Immature natural killer cell (primary cell): Measurements from ENCODE around the gene CDC42EP5. TPM values are rescaled to one million over a fixed set of nuclear protein-coding genes. Genes with fewer than 3 reads are reported as not detected.

ENCODE experiments used
- DNase-seq, 3 donors: peaks; one replicate each; pipeline ENCODE4 v3.0.0; 2022; ENCODE audit warnings: mixed read lengths in 1 of 3
- H3K27ac Mint-ChIP-seq, 6 donors: one replicate each; pipeline ENCODE4 v1.8.0; 2020; ENCODE audit warnings: mixed read lengths in 6 of 6, mild to moderate bottlenecking in 5 of 6, inconsistent platforms in 4 of 6, moderate library complexity in 3 of 6
- H3K27me3 Mint-ChIP-seq, 3 donors: one replicate each; pipeline ENCODE4 v1.8.0; 2020 to 2021; ENCODE audit warnings: low read depth in 3 of 3, mild to moderate bottlenecking in 3 of 3, mixed read lengths in 3 of 3, moderate library complexity in 3 of 3, inconsistent platforms in 1 of 3
- H3K36me3 Mint-ChIP-seq, 3 donors: one replicate each; pipeline ENCODE4 v1.8.0; 2020; ENCODE audit warnings: mixed read lengths in 3 of 3, inconsistent platforms in 2 of 3, mild to moderate bottlenecking in 2 of 3
- H3K4me1 Mint-ChIP-seq, 2 donors: one replicate each; pipeline ENCODE4 v1.8.0; 2020; ENCODE audit warnings: inconsistent platforms in 2 of 2, mild to moderate bottlenecking in 2 of 2, mixed read lengths in 2 of 2, moderate library complexity in 1 of 2
- H3K4me3 Mint-ChIP-seq, 5 donors: one replicate each; pipeline ENCODE4 v1.8.0; 2020; ENCODE audit warnings: mild to moderate bottlenecking in 5 of 5, mixed read lengths in 5 of 5, inconsistent platforms in 3 of 5, moderate library complexity in 3 of 5
- H3K9me3 Mint-ChIP-seq, 6 donors: one replicate each; pipeline ENCODE4 v1.8.0; 2020; ENCODE audit warnings: mild to moderate bottlenecking in 6 of 6, mixed read lengths in 6 of 6, inconsistent platforms in 4 of 6, moderate library complexity in 3 of 6
- polyA plus RNA-seq, 3 donors: library from polyadenylated mRNA; unstranded; fragments of 300-500 nt; fragmentation: Illumina TruSeq; gene quantifications; one replicate each; pipeline ENCODE4 v1.2.3, GENCODE V29; 2021

CDC42EP5 gene
- polyA plus RNA-seq, 3 donors from 2014 or later = not detected

DNA sequence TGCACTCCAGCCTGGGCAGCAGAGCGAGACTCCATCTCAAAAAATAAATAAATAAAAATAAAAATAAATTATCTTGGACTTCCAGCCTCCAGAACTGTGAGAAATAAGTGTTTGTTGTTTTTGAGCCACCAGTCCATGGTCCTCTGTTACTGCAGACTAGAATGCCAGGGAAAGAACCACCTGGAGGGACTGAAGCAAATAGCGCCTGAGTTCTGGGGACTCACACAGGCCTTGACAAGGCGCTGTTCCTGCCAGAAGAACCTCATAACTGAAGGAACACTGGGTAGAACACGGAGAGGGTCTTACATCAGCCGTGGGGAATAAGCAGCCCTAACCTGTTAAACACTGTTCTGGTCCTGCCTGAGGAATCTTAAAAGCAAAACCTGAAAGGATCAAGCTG lies 32.5 kb downstream of the CDC42EP5 start:
- no peaks in the 10 kb centered on the region for H3K9me3 Mint-ChIP-seq
- H3K27me3 Mint-ChIP-seq = peaks cover 0 to 2% (median 0%) of the 10 kb centered on the region in 3 donors
- H3K4me3 Mint-ChIP-seq = no peak overlapping the region
- DNase-seq = no peak
- H3K36me3 Mint-ChIP-seq = peaks cover 8 to 12% (median 8%) of the 10 kb centered on the region in 3 donors
- peaks cover 2 to 6% of the 10 kb centered on the region in 2 donors for H3K4me1 Mint-ChIP-seq
- H3K27ac Mint-ChIP-seq = no peak overlapping the region

DNA sequence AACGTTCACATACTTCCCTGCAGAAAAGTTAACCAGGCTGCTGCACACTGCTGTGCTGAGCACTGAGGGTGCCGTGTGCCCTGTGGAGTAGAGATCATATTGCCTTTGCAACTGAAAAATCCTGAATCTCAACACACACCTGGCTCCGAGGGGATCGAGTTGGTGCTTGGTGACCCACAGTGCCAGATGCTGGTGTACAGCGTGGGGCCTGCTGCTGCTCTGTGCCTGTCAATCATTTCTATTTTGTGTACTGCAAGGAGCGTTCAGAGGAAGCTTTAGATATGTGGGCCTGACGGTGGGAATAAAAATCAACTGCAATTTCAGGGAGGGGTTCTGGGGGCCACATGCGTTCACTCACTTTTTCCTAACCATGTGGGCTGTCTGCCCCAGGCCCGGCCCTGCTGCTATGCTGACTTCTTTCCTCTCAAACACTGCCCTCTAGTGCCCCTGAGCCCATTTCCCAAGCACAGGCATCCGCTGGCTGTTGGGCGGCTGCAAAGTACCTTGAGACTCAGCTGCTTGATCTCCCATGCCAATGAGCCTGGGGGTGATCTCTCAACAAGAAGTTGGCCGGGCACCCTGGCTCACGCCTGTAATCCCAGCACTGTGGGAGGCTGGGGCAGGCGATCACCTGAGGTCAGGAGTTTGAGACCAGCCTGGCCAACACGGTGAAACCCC lies 33.8 kb downstream of the CDC42EP5 start:
- DNase-seq = no peak
- Mint-ChIP-seq H3K4me1 (peaks cover 10 to 15% of the 10 kb centered on the region in 2 donors), H3K4me3 (no peak overlapping the region), H3K27ac (no peak overlapping the region), H3K36me3 (peaks cover 8 to 12% (median 8%) of the 10 kb centered on the region in 3 donors), H3K9me3 (no peaks in the 10 kb centered on the region), H3K27me3 (peaks cover 0 to 3% (median 0%) of the 10 kb centered on the region in 3 donors)

DNA sequence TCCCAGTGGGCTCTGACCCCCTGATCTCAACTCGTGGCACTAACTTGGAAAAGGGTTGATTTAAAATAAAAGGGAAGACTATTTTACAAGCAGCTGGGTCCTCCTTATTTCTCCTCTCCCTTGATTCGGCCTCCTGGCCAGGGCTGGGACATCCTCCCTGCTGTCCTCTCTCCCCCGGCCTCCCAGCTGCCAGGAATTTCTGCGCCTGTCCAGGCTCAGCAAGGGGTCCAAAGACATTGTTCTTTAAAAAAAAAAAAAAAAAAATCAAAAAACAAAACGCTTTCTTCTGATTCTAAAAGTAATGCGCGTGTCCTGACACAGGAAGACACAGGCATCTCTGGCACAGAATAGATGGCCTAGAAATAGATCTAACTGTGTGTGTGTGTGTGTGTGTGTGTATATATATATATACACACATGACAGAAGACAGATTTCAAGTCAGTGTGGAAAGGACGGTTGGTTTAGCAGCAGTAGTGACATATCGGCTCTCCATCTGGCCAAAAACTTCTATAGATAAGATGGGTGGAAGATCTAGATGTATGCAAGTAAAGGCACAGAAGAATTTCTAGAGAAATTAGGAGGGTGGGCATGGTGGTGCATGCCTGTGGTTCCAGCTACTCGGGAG lies 36.4 kb downstream of the CDC42EP5 start:
- Mint-ChIP-seq H3K27ac (peak overlapping the region in 1 of 6 donors; percentile 4), H3K4me1 (peaks cover 15 to 21% of the 10 kb centered on the region in 2 donors), H3K9me3 (no peaks in the 10 kb centered on the region), H3K36me3 (peaks cover 0 to 3% (median 3%) of the 10 kb centered on the region in 3 donors), H3K27me3 (peaks cover 0 to 3% (median 2%) of the 10 kb centered on the region in 3 donors), H3K4me3 (no peak overlapping the region)
- no peak for DNase-seq

DNA sequence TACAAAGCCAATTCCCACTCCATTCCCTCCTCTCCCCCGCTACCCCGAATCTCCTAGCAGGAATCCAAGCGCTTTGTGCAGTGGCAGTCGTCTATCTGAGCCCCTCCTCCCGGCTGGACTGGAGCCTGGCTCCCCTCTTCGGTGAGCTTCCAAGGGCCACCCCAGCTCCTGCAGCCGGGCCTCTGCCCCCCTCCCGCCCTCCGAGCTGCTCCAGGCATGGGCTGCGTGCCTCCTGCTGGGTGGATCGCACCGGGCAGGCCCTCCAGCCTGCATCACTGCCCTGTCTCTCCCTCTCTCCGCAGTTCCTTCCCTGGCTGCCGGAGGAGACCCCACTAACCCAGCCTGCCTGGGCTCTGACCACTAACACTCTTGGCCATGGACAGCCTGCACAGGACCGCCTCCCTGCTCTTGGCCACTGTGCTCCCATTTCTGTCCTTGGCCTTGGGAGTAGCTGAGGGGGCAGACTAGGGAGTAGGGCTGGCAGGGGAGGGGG lies 37.0 kb downstream of the CDC42EP5 start:
- peaks cover 0 to 3% (median 3%) of the 10 kb centered on the region in 3 donors for H3K36me3 Mint-ChIP-seq
- peaks cover 0 to 5% (median 3%) of the 10 kb centered on the region in 3 donors for H3K27me3 Mint-ChIP-seq
- H3K4me3 Mint-ChIP-seq = no peak overlapping the region
- no peak for DNase-seq
- H3K9me3 Mint-ChIP-seq = no peaks in the 10 kb centered on the region
- peaks cover 16 to 24% of the 10 kb centered on the region in 2 donors for H3K4me1 Mint-ChIP-seq
- H3K27ac Mint-ChIP-seq = no peak overlapping the region

DNA sequence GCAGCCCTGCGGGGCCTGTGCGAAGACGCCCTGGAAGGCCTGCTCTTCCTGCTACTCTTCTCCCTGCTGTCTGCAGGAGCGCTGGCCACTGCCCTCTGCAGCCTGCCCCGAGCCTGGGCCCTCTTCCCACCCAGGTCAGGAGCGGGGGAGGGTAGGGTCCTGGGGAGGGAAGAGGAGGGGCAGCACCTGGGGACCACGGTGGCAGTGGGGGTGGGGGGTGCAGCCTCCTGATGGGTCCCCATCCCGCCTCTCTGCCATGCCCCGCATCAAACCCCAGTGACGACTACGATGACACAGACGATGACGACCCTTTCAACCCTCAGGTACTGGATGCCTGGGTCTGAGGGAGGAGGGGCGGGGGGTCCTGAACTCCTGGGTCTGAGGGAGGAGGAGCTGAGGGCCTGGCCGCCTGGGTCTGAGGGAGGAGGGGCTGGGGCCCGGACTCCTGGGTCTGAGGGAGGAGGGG lies 37.5 kb downstream of the CDC42EP5 start:
- peaks cover 0 to 3% (median 3%) of the 10 kb centered on the region in 3 donors for H3K36me3 Mint-ChIP-seq
- H3K27me3 Mint-ChIP-seq = peaks cover 0 to 5% (median 3%) of the 10 kb centered on the region in 3 donors
- H3K4me3 Mint-ChIP-seq = no peak overlapping the region
- no peak for DNase-seq
- no peak overlapping the region for H3K27ac Mint-ChIP-seq
- H3K4me1 Mint-ChIP-seq = peaks cover 17 to 27% of the 10 kb centered on the region in 2 donors
- no peaks in the 10 kb centered on the region for H3K9me3 Mint-ChIP-seq

DNA sequence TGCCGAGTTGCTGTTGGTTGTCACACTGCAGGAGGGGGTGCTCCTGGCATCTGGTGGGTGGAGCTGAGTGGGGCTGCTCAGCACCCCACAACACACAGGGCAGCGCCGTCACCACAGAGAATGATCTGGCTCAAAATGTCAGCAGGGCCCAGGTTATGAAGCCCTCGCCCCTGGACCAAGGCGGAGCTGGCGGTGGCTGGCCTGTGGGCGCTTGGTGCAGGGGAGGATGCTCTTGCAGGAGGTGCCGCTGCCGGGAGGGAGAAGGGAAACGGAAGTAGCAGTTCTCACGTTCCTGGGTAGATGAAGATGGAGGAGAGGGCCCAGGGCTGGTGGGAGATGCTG lies 38.3 kb downstream of the CDC42EP5 start:
- Mint-ChIP-seq H3K4me3 (peak overlapping the region in 4 of 5 donors; percentile 15 to 54 (median 37)), H3K4me1 (peaks cover 17 to 27% of the 10 kb centered on the region in 2 donors), H3K9me3 (no peaks in the 10 kb centered on the region), H3K27ac (peak overlapping the region in 2 of 6 donors; percentile 30 to 73), H3K27me3 (peaks cover 0 to 5% (median 2%) of the 10 kb centered on the region in 3 donors), H3K36me3 (peaks cover 0 to 3% (median 3%) of the 10 kb centered on the region in 3 donors)
- no peak for DNase-seq

DNA sequence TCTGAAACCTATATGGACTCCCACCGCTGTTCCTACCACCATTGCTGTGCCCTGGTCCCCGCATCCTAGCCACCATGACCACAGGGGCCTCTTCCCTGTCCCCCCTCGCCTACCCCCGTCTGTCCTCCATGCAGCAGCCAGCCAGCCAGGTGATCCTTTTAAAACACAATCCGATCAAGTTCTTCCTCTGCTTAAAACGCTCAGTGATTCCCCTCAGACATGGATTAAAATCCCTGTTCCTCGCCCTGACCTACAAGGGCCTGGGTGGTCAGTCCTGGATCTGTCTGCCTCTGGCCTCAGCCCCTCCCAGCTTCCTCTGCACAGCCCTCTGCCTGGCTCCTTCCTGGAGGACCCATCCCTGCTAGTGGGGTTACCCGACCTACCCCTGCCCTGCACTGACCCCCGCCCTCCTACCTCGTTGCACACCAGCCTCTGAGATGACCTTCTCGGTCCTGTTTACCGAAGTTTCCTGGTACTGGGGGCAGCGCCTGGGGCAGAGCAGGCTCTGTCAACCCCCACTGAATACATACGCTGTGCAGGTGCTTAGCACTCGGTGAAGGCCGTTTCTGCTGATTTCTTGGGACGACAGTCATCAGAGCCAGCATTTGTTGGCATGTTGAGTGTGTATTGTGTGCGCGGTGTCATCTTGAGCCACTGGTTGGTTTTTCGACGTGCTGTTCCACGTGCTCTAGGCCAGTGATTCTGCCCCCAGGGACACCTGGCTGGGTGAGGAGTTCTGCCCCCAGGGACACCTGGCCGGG lies 38.8 kb downstream of the CDC42EP5 start:
- DNase-seq = no peak
- peaks cover 0 to 8% (median 2%) of the 10 kb centered on the region in 3 donors for H3K27me3 Mint-ChIP-seq
- H3K27ac Mint-ChIP-seq = no peak overlapping the region
- H3K9me3 Mint-ChIP-seq = no peaks in the 10 kb centered on the region
- peaks cover 0 to 3% (median 3%) of the 10 kb centered on the region in 3 donors for H3K36me3 Mint-ChIP-seq
- H3K4me1 Mint-ChIP-seq = peaks cover 17 to 27% of the 10 kb centered on the region in 2 donors
- H3K4me3 Mint-ChIP-seq = peak overlapping the region in 2 of 5 donors; percentile 27 to 30

DNA sequence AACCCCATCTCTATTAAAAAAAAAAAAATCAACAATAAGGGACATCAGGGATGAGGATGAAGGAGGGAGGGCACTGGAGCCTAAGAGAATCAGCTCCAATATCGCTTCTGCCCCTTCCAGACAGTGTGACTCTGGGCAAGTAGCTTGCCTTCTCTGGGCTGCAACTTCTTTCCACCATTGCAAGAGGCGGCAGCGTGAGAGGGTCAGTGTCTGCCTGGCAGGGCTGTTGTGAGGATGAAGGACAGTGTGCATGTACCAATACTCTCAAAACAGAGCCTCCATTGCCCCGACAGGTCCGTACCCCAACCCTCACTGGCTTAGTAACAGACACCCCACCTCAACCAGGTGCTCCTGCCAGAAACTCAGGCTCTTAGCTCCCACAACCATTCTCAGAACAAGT lies 39.4 kb downstream of the CDC42EP5 start:
- no peak overlapping the region for H3K4me3 Mint-ChIP-seq
- peaks cover 17 to 27% of the 10 kb centered on the region in 2 donors for H3K4me1 Mint-ChIP-seq
- H3K36me3 Mint-ChIP-seq = peaks cover 0 to 3% (median 3%) of the 10 kb centered on the region in 3 donors
- DNase-seq = no peak
- no peak overlapping the region for H3K27ac Mint-ChIP-seq
- peaks cover 0 to 9% (median 2%) of the 10 kb centered on the region in 3 donors for H3K27me3 Mint-ChIP-seq
- H3K9me3 Mint-ChIP-seq = no peaks in the 10 kb centered on the region

DNA sequence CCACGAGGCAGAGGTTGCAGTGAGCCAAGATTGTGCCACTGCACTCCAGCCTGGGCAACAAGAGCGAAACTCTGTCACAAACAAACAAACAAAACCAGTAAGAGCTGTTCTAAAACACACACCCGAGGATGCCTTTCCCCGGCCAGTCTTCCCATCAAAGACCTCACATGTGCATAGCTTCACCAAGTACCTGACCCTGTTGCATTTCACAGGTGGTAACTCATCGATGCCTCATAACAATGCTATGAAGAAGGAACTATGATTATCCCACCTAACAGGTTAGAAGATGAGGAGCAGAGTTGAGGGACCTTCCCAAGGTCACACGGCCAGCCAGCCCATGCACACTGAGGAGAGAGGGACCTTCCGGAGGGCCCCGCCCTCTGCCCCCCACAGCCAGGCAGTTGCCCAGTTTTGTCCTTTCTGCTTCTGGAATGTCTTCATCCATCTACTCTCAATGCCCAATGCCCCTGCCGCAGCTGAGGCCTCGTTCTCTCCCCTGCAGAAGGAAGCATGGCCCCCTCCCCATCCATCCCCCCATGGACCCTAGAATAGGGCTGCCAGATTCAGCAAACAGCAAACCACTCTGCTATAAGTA lies 40.9 kb downstream of the CDC42EP5 start:
- DNase-seq = no peak
- Mint-ChIP-seq H3K4me1 (peaks cover 16 to 27% of the 10 kb centered on the region in 2 donors), H3K27ac (no peak overlapping the region), H3K9me3 (no peaks in the 10 kb centered on the region), H3K36me3 (peaks cover 0 to 3% (median 3%) of the 10 kb centered on the region in 3 donors), H3K27me3 (peaks cover 5 to 21% (median 8%) of the 10 kb centered on the region in 3 donors), H3K4me3 (no peak overlapping the region)

DNA sequence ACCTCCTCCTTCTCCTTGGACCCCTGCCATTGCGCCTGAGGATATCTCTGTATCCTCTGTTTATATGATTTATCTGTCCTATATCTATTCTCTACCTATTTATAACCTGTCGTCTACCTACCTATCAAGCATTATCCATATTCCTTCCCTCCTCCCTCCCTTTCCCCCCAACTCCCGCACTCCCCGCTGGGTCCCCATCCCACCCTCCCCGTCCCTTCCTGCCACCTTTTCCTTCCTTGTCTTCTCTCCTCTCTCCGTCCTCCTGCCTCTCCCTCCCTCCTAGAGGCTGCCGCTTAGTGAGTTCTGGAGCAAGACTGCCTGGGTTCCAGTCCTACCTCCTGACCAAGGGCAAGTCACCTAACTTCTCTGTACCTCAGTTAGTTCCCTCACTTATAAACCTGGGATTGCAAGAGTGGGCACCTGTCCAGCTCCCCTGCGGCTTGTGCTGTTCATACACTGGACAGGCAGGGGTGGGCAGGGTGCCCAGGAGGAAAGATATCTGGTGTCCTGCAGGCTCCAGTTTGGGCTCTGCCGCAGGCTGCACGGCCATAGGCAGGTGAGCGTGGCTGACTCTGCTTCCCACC lies 41.7 kb downstream of the CDC42EP5 start:
- Mint-ChIP-seq H3K27me3 (peaks cover 5 to 22% (median 13%) of the 10 kb centered on the region in 3 donors), H3K9me3 (no peaks in the 10 kb centered on the region), H3K27ac (no peak overlapping the region), H3K4me1 (peaks cover 16 to 21% of the 10 kb centered on the region in 2 donors), H3K4me3 (peak overlapping the region in 3 of 5 donors; percentile 41 to 72 (median 64)), H3K36me3 (no peaks in the 10 kb centered on the region)
- DNase-seq = no peak

DNA sequence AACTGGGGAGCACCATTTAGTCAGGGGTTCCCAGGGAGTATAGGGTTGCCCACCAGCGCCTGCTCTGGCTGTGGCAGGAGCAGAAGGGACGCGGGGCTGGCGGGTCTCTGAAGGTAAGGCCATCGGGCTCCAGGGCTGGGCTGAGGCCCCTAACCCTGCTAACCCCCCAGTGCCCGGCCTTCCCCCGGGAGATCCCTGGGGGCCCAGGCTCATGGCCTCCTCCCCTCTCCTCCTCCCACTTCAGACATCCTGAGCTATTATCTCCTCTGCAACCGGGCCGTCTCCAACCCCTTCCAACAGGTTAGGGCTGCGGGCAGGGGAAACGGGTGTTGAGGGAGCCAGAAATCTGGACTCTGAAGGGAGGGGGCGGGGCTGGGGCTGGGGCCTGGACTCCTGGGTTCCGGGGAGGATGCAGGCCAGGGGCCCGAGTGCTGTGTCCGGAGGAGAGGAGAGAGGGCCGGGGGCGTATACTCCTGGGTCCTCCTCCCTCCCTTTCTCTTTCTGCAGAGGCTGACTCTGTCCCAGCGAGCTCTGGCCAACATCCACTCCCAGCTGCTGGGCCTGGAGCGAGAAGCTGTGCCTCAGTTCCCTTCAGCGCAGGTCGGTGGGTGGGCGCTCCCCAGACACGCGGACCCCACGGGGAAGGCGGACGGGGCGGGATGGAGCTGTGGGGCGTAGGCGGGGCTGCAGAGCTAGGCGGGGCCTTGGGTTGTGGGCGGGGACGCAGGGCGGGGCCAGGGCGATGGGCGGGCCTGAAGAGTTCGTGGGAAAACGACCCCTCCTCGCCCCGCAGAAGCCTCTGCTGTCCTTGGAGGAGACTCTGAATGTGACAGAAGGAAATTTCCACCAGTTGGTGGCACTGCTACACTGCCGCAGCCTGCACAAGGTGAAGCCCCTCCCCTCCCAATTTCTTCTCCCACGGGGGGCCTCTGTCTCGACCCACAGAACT lies 42.5 kb downstream of the CDC42EP5 start:
- H3K27ac Mint-ChIP-seq = no peak overlapping the region
- peaks cover 16 to 21% of the 10 kb centered on the region in 2 donors for H3K4me1 Mint-ChIP-seq
- H3K9me3 Mint-ChIP-seq = no peaks in the 10 kb centered on the region
- DNase-seq = peak in 1 of 3 donors; percentile 18
- H3K36me3 Mint-ChIP-seq = no peaks in the 10 kb centered on the region
- H3K27me3 Mint-ChIP-seq = peaks cover 6 to 22% (median 13%) of the 10 kb centered on the region in 3 donors
- peak overlapping the region in 4 of 5 donors; percentile 21 to 72 (median 47) for H3K4me3 Mint-ChIP-seq

DNA sequence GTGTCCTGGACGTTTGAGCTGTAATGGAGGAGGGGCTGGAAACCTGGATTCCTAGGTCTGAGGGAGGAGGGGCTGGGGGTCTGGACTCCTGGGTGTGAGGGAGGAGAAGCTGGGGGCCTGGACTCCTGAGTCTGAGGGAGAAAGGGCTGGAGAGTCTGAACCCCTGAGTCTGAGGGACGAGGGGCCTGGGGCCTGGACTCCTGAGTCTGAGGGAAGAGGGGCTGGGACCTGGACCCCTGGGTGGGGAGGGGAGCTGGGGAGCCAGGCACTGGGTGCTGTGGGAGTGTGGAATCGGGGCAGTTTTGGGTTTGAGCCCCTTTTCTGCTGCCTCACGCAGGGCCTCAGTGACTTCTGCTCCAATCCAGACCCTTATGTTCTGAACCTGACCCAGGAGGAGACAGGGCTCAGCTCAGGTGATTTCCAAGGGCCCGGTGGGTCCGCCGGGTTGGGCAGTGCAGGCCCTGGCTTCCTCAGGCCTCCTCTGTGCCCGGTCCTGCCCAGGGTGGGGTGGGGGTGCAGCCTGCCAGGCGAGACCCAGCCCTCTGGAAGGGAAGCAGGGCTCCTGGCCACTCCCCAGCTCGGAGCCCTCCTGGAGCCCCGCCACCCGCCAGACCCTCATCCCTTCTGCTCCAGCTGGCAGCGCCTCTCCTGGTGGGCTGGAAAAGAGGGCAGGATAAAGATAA lies 43.4 kb downstream of the CDC42EP5 start:
- no peak overlapping the region for H3K27ac Mint-ChIP-seq
- peaks cover 10 to 15% of the 10 kb centered on the region in 2 donors for H3K4me1 Mint-ChIP-seq
- peak overlapping the region in 1 of 5 donors; percentile 21 for H3K4me3 Mint-ChIP-seq
- H3K27me3 Mint-ChIP-seq = peaks cover 11 to 25% (median 19%) of the 10 kb centered on the region in 3 donors
- DNase-seq = no peak
- no peaks in the 10 kb centered on the region for H3K9me3 Mint-ChIP-seq
- no peaks in the 10 kb centered on the region for H3K36me3 Mint-ChIP-seq
